Nephron progenitor cell (in vitro differentiated cells): ENCODE data around the gene TMEM139.

Source experiments
- DNase-seq: peaks from one replicate; pipeline ENCODE4 v3.0.0; 2021
- H3K27ac Mint-ChIP-seq: 2 replicates; pipeline ENCODE4 v1.8.0; 2021; ENCODE audit warnings: mild to moderate bottlenecking, moderate library complexity, mixed read lengths
- H3K27me3 Mint-ChIP-seq: 2 replicates; pipeline ENCODE4 v1.8.0; 2021; ENCODE audit warnings: mild to moderate bottlenecking, low read depth, mixed read lengths; ENCODE audit not compliant: poor library complexity
- H3K36me3 Mint-ChIP-seq: 2 replicates; pipeline ENCODE4 v1.8.0; 2021; ENCODE audit warnings: low read depth, mixed read lengths
- H3K4me1 Mint-ChIP-seq: 2 replicates; pipeline ENCODE4 v1.8.0; 2021; ENCODE audit warnings: mixed read lengths
- H3K4me3 Mint-ChIP-seq: 2 replicates; pipeline ENCODE4 v1.8.0; 2021; ENCODE audit warnings: mild to moderate bottlenecking, moderate library complexity, mixed read lengths
- H3K9me3 Mint-ChIP-seq: 2 replicates; pipeline ENCODE4 v1.8.0; 2021; ENCODE audit warnings: mild to moderate bottlenecking, moderate library complexity, mixed read lengths
- TF ChIP-seq, protein P1 (sequence below): fragments of 200-600 bp; sonication (generic); IDR thresholded peaks from 2 replicates; pipeline ENCODE4 v1.5.0; 2021; ENCODE audit warnings: antibody characterized with exemption

TMEM139 gene

DNA sequence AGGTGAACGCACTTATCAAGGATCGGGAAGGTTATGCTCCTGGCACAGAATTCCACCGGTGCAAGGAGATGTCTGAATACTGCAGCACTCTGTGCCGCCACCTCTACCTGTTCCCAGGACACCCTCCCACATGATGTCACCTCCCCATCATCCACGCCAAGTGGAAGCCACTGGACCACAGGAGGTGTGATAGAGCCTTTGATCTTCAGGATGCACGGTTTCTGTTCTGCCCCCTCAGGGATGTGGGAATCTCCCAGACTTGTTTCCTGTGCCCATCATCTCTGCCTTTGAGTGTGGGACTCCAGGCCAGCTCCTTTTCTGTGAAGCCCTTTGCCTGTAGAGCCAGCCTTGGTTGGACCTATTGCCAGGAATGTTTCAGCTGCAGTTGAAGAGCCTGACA is 20.2 kb downstream of the TMEM139 start:
- TF ChIP-seq, protein P1, sequence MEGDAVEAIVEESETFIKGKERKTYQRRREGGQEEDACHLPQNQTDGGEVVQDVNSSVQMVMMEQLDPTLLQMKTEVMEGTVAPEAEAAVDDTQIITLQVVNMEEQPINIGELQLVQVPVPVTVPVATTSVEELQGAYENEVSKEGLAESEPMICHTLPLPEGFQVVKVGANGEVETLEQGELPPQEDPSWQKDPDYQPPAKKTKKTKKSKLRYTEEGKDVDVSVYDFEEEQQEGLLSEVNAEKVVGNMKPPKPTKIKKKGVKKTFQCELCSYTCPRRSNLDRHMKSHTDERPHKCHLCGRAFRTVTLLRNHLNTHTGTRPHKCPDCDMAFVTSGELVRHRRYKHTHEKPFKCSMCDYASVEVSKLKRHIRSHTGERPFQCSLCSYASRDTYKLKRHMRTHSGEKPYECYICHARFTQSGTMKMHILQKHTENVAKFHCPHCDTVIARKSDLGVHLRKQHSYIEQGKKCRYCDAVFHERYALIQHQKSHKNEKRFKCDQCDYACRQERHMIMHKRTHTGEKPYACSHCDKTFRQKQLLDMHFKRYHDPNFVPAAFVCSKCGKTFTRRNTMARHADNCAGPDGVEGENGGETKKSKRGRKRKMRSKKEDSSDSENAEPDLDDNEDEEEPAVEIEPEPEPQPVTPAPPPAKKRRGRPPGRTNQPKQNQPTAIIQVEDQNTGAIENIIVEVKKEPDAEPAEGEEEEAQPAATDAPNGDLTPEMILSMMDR = no peak
- H3K9me3 Mint-ChIP-seq = no peaks in the 10 kb centered on the region
- no peak for DNase-seq
- H3K36me3 Mint-ChIP-seq = peaks cover 97% of the 10 kb centered on the region
- no peaks in the 10 kb centered on the region for H3K4me1 Mint-ChIP-seq
- no peaks in the 10 kb centered on the region for H3K27me3 Mint-ChIP-seq
- no peak overlapping the region for H3K27ac Mint-ChIP-seq
- H3K4me3 Mint-ChIP-seq = no peak overlapping the region

- Mint-ChIP-seq H3K27ac (peak overlapping the region; percentile 89), H3K27me3 (no peaks in the 10 kb centered on the region), H3K9me3 (no peaks in the 10 kb centered on the region), H3K4me3 (no peak overlapping the region), H3K4me1 (no peaks in the 10 kb centered on the region), H3K36me3 (peaks cover 97% of the 10 kb centered on the region)
- peak; percentile 55 for DNase-seq
- TF ChIP-seq, protein P1 = peak; percentile 45
Measured at GRCh38 chr7:143305423-143306070, 20.8 kb downstream of the TMEM139 start.

- DNase-seq = no peak
- peak overlapping the region; percentile 47 for H3K27ac Mint-ChIP-seq
- no peaks in the 10 kb centered on the region for H3K4me1 Mint-ChIP-seq
- no peaks in the 10 kb centered on the region for H3K27me3 Mint-ChIP-seq
- H3K9me3 Mint-ChIP-seq = no peaks in the 10 kb centered on the region
- TF ChIP-seq, protein P1 = no peak
- H3K36me3 Mint-ChIP-seq = peaks cover 83% of the 10 kb centered on the region
- H3K4me3 Mint-ChIP-seq = no peak overlapping the region
Measured at GRCh38 chr7:143308632-143309031, 23.9 kb downstream of the TMEM139 start.

DNA sequence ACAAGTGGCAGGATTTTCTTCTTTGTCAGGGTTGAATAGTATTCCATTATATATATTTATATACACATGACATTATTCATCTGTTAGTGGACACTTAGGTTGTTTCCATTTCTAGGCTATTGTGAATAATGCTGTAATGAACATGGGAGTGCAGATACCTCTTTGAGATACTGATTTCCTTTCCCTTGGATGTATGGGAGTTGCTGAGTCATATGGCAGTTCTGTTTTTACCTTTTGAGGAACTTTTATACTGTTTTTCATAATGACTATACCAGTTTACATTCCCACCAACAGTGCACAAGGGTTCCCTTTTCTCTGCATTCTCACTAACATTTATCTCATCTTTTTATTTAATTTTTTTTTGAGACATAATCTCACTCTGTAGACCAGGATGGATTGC is 29.4 kb downstream of the TMEM139 start:
- peaks cover 6% of the 10 kb centered on the region for H3K27me3 Mint-ChIP-seq
- H3K36me3 Mint-ChIP-seq = peaks cover 28% of the 10 kb centered on the region
- peaks cover 36% of the 10 kb centered on the region for H3K4me1 Mint-ChIP-seq
- H3K9me3 Mint-ChIP-seq = no peaks in the 10 kb centered on the region
- no peak overlapping the region for H3K27ac Mint-ChIP-seq
- no peak overlapping the region for H3K4me3 Mint-ChIP-seq
- TF ChIP-seq, protein P1 = no peak
- DNase-seq = no peak

DNA sequence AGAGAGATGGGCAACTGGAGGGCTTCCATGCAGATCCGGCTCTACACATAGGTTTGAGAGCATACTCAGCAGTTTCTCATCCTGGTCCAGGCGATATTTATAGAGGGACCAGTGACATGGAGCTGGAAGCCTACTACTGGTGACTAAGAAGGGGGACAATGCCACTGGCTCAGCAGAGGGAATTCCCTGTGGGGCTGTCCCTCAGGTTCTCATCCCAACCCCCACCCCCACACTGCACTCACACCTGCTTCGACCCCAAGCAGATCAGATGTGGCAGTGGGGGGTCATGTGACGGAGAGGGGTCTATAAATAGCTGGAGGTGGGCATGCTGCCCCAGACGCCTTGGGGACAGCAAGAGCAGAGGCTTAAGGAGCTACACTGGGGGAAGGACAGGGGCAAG is 31.0 kb downstream of the TMEM139 start, which contains the start of gene CLCN1:
Gene CLCN1 (plus strand): TSS at position 336 of the 400 bp plus-strand sequence. CDS start 102 bp downstream, outside the sequence.
- H3K27me3 Mint-ChIP-seq = peaks cover 11% of the 10 kb centered on the region
- H3K27ac Mint-ChIP-seq = peak within 1 kb of the TSS; percentile 68
- H3K36me3 Mint-ChIP-seq = peaks cover 13% of the 10 kb centered on the region
- no peak for DNase-seq
- H3K9me3 Mint-ChIP-seq = no peaks in the 10 kb centered on the region
- TF ChIP-seq, protein P1 = no peak
- H3K4me3 Mint-ChIP-seq = no peak within 1 kb of the TSS
- H3K4me1 Mint-ChIP-seq = peaks cover 48% of the 10 kb centered on the region

DNA sequence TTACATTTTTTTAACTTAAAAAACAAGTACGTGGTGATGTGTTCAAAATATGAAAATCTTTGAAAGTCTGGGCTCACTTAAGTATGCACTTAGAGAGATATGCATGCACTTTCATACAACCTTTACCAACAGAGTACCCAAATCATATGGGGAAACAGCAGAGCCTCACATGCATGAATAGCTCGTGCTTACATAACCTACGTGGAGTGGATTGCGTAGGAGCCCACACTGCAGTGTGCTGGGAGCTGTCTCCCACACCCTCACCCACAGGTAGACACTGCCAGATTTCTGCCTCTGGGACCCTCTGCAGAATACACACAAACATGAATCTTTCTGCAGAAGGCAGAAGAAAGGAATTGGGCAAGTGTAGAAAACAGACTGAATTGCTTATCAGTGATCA is 31.7 kb downstream of the TMEM139 start:
- peaks cover 11% of the 10 kb centered on the region for H3K27me3 Mint-ChIP-seq
- no peaks in the 10 kb centered on the region for H3K9me3 Mint-ChIP-seq
- no peak overlapping the region for H3K27ac Mint-ChIP-seq
- TF ChIP-seq, protein P1 = no peak
- peaks cover 48% of the 10 kb centered on the region for H3K4me1 Mint-ChIP-seq
- peaks cover 10% of the 10 kb centered on the region for H3K36me3 Mint-ChIP-seq
- H3K4me3 Mint-ChIP-seq = no peak overlapping the region
- DNase-seq = no peak
